ENCODE data around the gene FMN1.

Gene FMN1

DNA sequence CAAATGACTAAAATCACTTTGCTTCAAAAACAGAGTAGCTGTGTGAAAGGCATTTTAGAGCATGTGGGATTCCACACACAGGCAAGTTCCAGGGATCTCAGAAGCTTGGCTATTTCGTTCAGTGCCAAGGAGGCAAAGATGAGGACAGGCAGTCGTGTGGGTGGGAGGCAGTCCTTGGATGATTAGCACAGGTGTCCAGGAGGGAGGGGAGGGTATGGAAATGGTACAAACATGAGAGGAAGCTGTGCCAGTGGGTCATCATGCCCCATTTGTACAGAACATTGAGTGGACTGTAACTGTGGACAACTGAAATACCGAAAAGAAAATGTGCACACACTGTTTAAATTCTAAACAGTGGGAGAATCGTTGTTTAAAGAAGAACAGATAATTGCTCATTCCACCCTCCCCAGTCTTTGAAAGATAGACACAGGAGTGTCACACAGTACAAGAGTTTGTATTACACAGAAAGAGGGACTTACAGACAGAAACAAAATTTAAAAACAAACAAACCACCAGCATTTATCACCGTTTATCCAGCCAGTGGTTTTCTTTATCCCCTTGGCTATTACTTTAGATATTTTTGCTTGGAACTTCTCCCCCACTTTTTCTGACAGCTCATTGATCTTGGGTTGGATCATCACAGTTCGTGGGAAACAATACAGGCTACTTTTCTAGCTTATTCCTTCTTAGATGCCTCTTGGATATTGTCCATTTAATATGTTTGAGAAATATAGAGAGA lies 353.8 kb downstream of the FMN1 start:
- no peak for DNase-seq

DNA sequence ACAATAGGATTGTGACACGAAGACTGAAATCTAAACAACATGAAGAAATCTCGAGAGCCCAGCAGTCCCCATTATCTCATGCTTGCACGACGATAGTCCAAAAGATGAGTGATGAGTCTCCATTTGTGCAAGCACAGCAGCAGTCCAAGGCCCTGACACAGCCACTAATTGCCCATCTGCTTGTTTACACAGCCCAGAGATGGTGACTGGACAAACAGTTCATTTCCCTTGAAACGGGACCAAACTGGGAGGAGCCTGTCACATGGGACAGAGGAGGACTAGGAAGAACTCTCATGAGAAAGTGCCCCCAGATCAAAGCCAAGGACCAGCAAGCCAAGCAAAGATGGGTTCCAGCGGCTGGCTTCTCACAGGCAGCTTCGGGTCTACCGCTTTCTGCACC lies 355.7 kb downstream of the FMN1 start:
- no peak for DNase-seq

GRCh38 chr15:32838338-32838737 lies 356.2 kb downstream of the FMN1 start:
- no peak for DNase-seq

- no peak for DNase-seq
Measured at GRCh38 chr15:32837935-32838334, 356.6 kb downstream of the FMN1 start.

DNA sequence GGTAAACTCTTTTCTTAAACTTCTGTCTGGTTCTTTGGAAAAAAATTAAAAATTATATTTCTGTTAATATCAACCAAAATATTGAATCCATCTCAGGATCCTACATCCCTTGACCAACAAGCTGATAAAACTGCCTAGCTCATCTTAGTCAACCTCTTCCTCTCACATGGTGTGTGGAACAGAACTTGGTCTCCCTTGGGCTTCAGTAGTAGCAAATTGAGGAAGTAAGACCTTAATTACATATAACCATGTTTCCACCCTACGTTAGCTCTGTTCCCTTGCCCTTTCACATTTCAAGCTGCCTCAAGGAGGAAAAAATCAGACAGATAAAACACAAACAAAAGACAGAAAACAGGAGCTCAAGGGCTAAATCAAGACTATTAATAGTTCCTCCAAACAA lies 360.4 kb downstream of the FMN1 start:
- no peak for DNase-seq

- no peak for DNase-seq
Measured at GRCh38 chr15:32833379-32833821, 361.1 kb downstream of the FMN1 start.

DNA sequence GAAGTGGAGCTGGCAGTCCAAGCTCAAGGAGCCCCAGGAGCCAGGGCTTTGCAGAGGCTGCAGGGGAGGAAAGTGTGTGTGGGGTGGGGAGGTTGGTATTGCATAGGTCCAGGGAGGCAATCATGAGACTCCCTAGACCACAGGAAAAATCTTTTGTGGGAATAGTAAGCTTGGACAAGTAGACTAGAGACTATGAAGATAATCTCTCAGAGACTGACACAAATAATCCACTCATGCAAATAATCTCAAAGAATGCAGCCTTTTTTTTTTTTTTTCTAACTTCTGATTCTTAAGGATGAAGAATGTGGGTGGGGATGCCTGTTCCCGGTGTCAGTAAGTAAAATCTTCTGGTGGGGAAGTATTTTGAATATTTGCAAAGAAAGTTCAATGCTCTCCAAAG lies 363.0 kb downstream of the FMN1 start:
- no peak for DNase-seq

GRCh38 chr15:32830241-32830640 lies 364.3 kb downstream of the FMN1 start:
- no peak for DNase-seq

- DNase-seq, result no peak
Measured at GRCh38 chr15:32829436-32829835, 365.1 kb downstream of the FMN1 start.

DNA sequence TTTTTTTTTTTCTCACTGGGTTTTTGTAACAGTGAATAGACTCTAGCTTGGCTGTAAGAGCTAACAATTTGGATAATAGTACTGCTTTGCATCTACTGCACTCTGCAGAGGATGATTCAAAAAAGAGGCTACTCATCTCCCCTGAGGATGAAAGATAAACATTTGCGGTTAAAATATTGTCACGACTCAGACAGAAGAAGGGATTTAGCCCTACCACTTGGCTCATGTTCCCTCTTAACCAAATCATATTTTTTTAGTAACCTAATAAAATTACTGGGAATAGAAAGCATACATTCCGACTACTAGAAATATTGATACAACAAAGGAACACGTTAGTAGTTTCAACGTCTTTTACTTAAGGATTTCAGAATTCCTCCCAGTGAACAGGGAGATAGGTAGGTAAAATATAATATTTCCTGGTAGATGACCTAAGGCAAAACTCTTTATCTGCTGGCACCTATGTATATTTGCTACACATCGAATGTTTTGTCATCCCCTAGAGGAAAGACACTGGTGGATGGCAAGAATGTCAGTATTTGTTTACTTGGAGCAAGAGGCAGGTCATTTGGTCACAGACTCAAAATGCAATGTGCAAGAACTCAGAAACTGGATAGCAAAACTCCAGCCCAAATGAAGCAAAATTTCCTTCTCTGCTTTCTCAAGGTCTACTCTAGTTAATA lies 365.9 kb downstream of the FMN1 start:
- no peak for DNase-seq

DNA sequence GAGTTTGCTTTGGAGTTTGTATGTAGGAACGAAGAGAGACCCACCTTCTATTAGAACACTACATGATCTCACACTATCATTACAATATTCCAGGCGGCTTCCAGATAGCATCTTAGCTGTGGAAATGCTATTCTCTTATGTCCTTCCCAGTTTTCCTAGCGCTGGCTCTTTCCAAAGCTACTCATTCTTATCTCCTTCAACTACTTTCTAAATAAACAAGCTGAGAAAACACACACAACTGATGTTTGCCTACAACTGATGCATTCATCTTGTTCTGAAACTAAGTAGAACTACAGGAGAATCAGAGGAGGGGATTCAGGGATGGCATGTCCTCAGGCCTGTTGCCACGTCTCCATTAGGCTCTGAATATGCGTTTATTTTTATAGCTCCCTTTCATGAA lies 367.8 kb downstream of the FMN1 start:
- no peak for DNase-seq

DNA sequence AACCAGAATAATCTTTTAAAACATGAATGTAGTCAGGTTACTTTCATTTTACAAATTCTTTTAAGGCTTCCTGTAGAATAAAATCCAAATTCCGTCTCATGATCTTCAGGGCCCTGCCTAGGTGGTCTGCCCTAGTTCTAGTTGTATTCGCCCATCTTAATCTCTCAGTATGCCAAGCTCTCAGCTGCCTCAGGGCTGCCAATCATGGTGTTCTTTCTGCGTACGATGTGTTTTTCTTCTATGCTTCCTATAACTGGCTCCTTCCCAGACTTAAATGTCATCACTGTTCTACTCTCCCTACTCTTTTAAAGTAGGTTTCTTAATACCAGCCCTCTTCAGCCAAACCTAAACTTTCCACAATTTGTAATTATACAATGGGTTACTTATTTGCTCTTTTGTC lies 369.3 kb downstream of the FMN1 start:
- DNase-seq, result no peak

DNA sequence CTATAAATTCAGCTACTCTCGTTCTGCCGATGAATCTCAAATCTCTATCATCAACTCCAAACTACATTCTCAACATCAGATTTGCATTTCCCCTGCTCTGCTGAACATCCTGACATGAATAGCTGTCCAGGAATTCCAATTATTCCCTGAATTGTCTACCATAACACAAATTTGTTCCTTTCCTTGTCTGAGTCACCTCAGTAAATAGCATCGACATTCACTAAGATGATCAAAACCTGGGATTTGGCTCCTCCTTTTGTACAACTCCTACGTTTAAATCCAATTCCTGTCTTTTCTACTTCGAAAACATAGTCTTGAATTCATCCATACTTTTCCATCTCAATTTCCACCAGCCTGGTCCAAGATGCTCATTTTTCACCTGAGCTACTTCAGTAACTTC lies 369.7 kb downstream of the FMN1 start:
- no peak for DNase-seq

DNA sequence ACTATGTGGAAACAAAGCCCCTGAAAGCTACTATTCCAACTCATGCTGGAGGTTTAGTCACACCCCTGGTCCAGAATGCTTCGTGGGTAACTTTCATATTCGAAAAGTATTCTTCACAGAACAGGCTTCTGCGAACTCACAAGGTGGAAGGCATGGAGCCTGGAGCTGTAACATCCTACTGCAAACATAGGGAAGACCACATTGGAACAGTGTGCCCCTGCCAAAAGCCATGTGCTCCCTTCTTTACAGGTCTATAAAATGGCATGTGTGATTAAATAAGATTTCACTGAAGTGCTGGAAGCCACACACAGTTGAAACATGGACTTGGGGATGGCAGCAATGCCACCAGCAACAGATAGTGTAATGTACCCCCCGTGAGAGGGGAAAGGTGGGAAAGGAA lies 370.8 kb downstream of the FMN1 start:
- no peak for DNase-seq

GRCh38 chr15:32822739-32823138 lies 371.8 kb downstream of the FMN1 start:
- no peak for DNase-seq

DNA sequence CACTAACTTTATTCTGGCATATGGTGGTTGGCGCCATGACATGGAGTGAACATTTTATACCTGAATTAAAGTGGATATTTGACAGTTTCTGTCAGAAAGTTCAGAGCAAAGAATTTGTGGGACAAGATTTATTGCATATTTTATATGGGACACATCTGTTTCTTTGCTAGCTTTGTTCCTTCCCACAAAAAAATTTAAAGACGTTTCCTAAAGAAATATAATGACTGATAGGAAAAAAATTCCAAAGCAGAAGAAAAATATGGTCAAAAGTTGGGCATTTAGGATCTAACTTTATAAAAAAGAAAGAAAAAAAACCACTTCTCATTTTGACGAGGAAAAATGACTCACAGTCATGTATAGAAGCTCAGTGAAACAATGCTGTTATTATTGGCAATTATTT lies 375.1 kb downstream of the FMN1 start:
- no peak for DNase-seq

DNA sequence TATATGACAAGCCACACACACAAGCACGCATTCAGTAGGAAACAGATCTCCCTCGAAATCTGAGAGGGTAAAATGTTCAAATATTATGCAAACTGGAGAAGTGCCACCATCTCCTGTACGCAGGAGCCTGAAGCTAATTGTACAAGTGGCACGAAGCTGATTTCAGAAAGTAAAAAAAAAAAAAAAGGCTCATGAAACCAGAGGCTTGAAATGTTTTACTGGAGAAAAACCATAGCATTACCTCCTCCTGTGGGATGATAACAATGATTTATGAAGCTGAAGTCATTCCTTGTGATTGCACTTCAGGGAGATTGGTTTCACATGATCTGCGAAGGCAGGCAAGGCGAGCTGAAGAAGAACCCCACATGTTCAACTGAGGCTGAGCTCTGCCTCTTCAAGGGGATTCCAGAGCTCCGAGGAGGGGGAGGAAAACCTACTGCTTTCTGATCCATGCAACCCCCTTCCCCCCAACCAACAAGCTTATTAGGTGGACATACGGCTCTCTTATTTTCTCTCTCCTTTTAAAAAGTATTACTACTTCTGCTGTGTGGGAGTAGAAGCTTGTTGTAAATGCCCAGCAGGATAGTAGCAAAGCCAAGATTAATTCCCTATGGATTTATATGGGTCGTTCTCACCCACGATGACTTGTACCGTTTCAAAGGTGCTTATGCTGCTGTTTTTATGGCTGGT lies 375.6 kb downstream of the FMN1 start:
- no peak for DNase-seq

GRCh38 chr15:32817577-32817976 lies 376.9 kb downstream of the FMN1 start:
- no peak for DNase-seq

DNA sequence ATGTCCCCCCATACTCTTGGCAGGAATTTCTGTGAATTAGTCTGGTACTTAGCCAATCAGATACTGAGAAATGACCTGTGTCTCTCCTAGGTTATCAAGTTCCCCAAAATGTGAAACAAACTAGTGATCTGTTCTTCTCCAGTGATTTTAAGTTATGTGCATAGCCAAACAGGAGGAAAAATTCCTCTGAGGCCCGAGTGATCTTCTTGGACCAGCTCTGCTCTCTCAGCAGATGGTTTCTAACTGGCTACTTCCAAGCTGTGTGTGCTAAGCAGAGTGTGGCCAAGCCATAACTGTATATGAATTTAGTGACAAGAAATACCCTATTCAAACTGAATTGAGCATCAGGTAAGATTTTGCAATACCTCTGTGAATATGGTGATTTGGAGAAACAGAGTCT lies 387.2 kb downstream of the FMN1 start:
- no peak for DNase-seq

DNA sequence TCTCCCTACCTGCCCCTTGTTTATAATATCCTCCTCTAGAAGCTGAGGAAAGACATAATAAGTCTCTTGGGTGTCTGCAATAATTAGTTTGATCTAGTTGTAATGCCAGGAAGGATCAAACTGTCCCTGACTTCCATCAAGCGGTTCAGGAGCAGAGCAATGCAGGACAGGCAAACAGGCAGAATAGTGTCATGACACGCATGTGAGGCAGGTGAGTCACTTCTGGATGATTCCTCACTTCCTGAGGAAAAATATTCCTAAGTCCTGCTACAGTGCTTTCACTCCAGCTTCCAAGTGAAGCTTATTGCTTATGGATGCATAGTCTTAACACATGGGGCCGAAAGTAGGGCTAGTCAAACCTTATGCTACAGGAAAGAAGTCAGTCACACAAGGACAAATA lies 390.9 kb downstream of the FMN1 start:
- DNase-seq, result no peak

DNA sequence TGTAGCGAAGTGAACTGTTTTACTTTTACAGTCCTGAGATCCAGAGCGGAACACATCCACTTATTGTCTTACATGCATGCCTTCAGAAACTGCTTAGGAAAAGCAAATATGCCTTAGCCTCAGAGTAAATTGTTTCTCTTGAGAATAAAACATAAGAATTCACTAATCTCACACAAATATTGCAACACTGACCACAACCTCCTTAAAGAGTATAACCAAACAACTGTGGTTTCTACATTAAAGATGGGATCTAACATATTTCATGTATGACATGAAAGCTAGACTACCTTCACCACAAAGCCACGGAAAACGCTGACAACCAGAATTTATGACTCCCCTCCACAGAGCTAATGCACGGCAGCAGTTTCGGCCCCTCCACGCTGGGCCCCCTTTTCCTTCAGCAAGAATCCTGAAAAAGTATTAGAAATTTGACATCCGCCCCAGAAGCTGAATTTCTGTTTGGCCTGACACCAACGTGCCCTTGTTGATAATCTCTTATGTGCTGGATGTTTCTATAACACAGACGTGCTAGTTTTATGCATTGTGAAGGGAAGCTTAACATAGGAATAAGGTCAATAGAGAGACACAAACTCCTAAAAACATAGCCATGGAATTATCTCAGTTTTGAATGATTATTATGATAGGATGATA lies 392.1 kb downstream of the FMN1 start:
- DNase-seq, result peak; percentile 41

GRCh38 chr15:32799936-32800535 lies 394.5 kb downstream of the FMN1 start:
- no peak for DNase-seq

GRCh38 chr15:32796856-32797255 lies 397.7 kb downstream of the FMN1 start:
- DNase-seq, result no peak
